Coronary artery (tissue), 2 donors: ENCODE measurements around the gene C4orf50.

ENCODE experiments used
- DNase-seq: peaks from one replicate; pipeline ENCODE4 v3.0.0-alpha.2; 2017; ENCODE audit warnings: low spot score
- H3K27ac ChIP-seq, 2 donors: fragments of 200-600 bp; sonication (generic); one replicate each; pipeline ENCODE4 v1.5.1; 2016 to 2019
- H3K4me3 ChIP-seq: fragments of 200-600 bp; sonication (generic); 2 replicates; pipeline ENCODE4 v1.5.1; 2016; ENCODE audit warnings: mild to moderate bottlenecking, moderate library complexity
- CTCF ChIP-seq: fragments of 200-600 bp; sonication (generic); IDR thresholded peaks from one replicate; pipeline ENCODE4 v1.5.1; 2019; ENCODE audit warnings: antibody characterized with exemption

The C4orf50 gene

GRCh38 chr4:5881340-5881739 is 136.9 kb downstream of the C4orf50 start:
- TF ChIP-seq CTCF, result no peak
- Histone ChIP-seq H3K27ac (no peak overlapping the region), H3K4me3 (no peak overlapping the region)
- DNase-seq, result no peak

DNA sequence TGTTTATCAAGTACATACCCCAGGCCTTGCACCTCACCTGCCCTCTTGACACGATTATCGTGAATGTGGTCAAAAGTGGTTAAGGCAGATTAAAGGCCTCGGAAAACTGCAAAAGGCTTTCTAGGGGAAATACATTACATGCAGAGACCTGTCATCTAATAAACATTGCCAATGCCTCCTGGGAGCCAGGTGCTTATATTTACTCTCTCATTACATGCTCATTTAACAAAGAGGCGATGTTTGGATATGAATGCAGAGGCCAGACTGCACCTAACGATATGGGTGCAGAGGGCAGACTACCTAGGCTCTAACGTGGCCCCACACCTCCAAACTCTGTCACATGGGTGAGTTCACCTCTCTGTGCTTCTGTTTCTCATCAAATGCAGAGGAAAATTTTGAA is 139.9 kb downstream of the C4orf50 start:
- DNase-seq, result no peak
- TF ChIP-seq CTCF, result no peak
- Histone ChIP-seq H3K27ac (no peak overlapping the region), H3K4me3 (no peak overlapping the region)

DNA sequence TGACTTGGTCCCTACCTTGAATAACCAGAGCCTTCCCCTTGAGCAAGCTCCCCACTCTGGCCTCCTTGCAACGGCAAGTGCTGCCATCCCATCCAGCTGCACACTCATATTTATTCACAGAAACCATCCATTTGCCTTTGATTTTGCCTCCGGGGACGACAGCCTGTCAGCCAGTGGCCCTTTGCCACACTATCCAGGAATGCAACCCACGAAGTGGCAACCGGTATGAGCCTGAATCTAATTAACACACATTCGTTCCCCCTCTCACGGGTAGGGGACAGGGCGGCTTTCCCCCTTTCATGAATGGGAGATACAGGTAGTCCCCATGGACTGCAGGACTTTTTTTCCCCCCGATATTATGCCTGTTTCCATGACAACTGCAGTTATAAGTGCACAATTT is 140.8 kb downstream of the C4orf50 start:
- Histone ChIP-seq H3K27ac (no peak overlapping the region), H3K4me3 (no peak overlapping the region)
- TF ChIP-seq CTCF, result no peak
- DNase-seq, result no peak

GRCh38 chr4:5874811-5875449 is 143.3 kb downstream of the C4orf50 start:
- no peak for TF ChIP-seq CTCF
- Histone ChIP-seq H3K27ac (no peak overlapping the region), H3K4me3 (no peak overlapping the region)
- DNase-seq, result no peak

DNA sequence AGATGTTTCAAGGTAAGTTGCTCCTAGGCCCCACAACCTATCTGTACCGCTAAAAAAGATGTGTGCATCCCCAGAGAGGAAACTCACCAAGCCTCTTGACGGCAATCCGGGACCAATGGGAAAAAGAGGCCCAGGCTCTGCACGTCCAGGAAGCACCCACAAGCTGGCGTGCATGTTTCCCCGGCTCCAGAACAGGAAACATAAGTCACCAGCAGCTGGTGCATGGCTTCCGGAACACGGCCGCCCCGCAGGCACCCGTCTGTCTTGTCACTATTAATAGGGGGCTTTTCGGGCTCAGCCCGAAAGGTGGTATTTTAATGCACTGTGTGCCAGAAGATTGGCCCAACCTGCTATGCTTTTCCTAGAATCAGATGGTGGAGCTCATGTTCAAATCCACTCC is 147.5 kb downstream of the C4orf50 start:
- no peak for TF ChIP-seq CTCF
- Histone ChIP-seq H3K27ac (no peak overlapping the region), H3K4me3 (no peak overlapping the region)
- no peak for DNase-seq

DNA sequence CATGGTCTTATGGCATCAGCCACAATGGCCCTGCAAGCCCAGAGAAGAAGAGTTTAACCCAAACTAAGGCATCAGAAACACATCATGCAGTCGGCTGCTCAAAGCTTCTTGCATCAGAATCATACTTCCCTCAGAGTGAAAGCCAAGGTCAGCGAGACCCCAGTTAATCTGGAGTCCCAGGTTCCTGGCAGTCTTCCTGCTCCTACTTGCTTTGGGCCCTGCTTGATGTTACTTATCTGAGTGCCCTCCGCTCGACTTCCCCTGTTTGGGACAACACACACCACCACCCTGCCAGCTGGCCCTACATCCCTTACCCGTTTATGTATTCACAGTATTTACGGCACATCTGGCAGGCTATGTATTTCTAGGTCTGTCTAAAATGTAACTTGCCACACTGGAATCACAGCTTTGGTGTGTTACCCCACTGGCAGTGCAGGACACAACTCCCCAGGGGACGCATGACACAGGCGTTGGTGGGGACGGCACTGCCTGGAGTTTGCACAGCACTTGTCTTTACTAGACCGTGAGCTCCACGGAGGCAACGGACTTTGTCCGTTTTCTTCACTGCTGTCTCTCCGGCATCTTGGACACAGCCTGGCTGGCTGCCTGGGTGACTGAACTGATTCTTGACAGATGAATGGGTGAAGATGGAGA is 148.1 kb downstream of the C4orf50 start:
- no peak for DNase-seq
- no peak overlapping the region for H3K4me3 ChIP-seq
- H3K27ac ChIP-seq, result no peak overlapping the region
- no peak for TF ChIP-seq CTCF

- DNase-seq, result no peak
- H3K27ac ChIP-seq, result no peak overlapping the region
- no peak overlapping the region for H3K4me3 ChIP-seq
- no peak for TF ChIP-seq CTCF
Measured at GRCh38 chr4:5867866-5868265, 150.4 kb downstream of the C4orf50 start.
